K562 (cell line): ENCODE results near the gene KRTAP2-3. TPM values are rescaled to one million over a fixed set of nuclear protein-coding genes. Genes with fewer than 3 reads are reported as not detected.

Experiments
- ATAC-seq: fragments of 200-7000 bp; cut with Tn5 transposase; 3 replicates; pipeline ENCODE4 v1.9.1; 2020; ENCODE audit warnings: moderate library complexity
- BruUV-seq: library from RNA; stranded (reverse); fragments of 400-500 nt; replicated peaks from 2 replicates; lab custom pipeline; 2021; lab: Mats Ljungman, UMichigan
- CTCF ChIA-PET: fragments of 300-600 bp; formaldehyde crosslinking; extraction: SDS; loops from one replicate; lab custom pipeline; 2021; ENCODE audit warnings: low intra/inter-chr PET ratio; lab: Yijun Ruan, JAX
- POLR2A ChIA-PET: fragments of 300-600, 350-650 bp; sonication (Branson Sonifier 250); formaldehyde crosslinking; extraction: SDS; loops from one replicate; lab custom pipeline; 2021; ENCODE audit warnings: antibody characterized with exemption, inconsistent platforms; lab: Yijun Ruan, JAX
- DNase-seq, 4 experiments: peaks; one replicate each; pipeline versions ENCODE4 v3.0.0 to v3.0.0-alpha.2; 2011 to 2018; ENCODE audit warnings: low spot score in 3 of 4, mixed read lengths in 3 of 4; ENCODE audit errors: extremely low read depth in 1 of 4
- FAIRE-seq: peaks from 2 replicates; lab custom pipeline; 2011; peaks lifted over from hg19 to GRCh38; lab: Jason Lieb, UNC
- H2AFZ ChIP-seq: 2 replicates; pipeline ENCODE4 v1.6.0; 2011; ENCODE audit warnings: low read depth, low read length, control low read depth, inconsistent platforms
- H3K27ac ChIP-seq: fragments of 200-600 bp; 3 replicates; pipeline ENCODE4 v1.8.0; 2011; ENCODE audit warnings: low read depth, mild to moderate bottlenecking, control low read depth, inconsistent platforms, low read length, moderate library complexity, mixed read lengths; ENCODE audit errors: extremely low read depth
- H3K27me3 ChIP-seq, 2 experiments: fragments of 300-600 bp in 1 of 2; 2 replicates in 1 of 2; 3 replicates in 1 of 2; pipeline versions ENCODE4 v1.6.0 to v1.8.0; 2011; ENCODE audit warnings: inconsistent platforms in 2 of 2, low read length in 2 of 2, mild to moderate bottlenecking in 1 of 2, mixed read lengths in 1 of 2, moderate library complexity in 1 of 2; ENCODE audit not compliant: control insufficient read depth in 2 of 2, insufficient read depth in 2 of 2
- H3K36me3 ChIP-seq: fragments of 300-600 bp; 3 replicates; pipeline ENCODE4 v1.8.0; 2011; ENCODE audit warnings: mild to moderate bottlenecking, low read length, inconsistent platforms; ENCODE audit not compliant: control insufficient read depth, insufficient read depth
- H3K4me1 ChIP-seq, 2 experiments: fragments of 200-600 bp in 1 of 2; replicated peaks in 1 of 2; 2 replicates in 1 of 2; 3 replicates in 1 of 2; pipeline versions ENCODE4 v1.5.1 to v1.8.0; 2011; ENCODE audit warnings: inconsistent platforms in 2 of 2, low read length in 2 of 2, mild to moderate bottlenecking in 1 of 2, mixed read lengths in 1 of 2, moderate library complexity in 1 of 2; ENCODE audit not compliant: control insufficient read depth in 2 of 2, insufficient read depth in 2 of 2
- H3K4me2 ChIP-seq: 2 replicates; pipeline ENCODE4 v1.6.1; 2011; ENCODE audit warnings: low read length, control low read depth, inconsistent platforms, mixed read lengths; ENCODE audit not compliant: insufficient read depth
- H3K4me3 ChIP-seq: fragments of 200-600 bp; sonication (generic), shearing (Covaris generic); 2 replicates; pipeline ENCODE4 v1.5.1; 2016; ENCODE audit warnings: control low read depth, inconsistent platforms
- H3K79me2 ChIP-seq: fragments of 200-600 bp; 3 replicates; pipeline ENCODE4 v1.8.0; 2011; ENCODE audit warnings: low read length, inconsistent platforms; ENCODE audit not compliant: control insufficient read depth, insufficient read depth
- H3K9ac ChIP-seq, 2 experiments: 2 replicates each; pipeline versions ENCODE4 v1.6.0 to v1.6.1; 2011; ENCODE audit warnings: low read depth in 2 of 2, low read length in 2 of 2, control low read depth in 1 of 2, inconsistent platforms in 1 of 2, mild to moderate bottlenecking in 1 of 2, mixed read lengths in 1 of 2; ENCODE audit not compliant: insufficient read depth in 1 of 2
- H3K9me1 ChIP-seq: one replicate; pipeline ENCODE4 v1.6.0; 2011; ENCODE audit warnings: inconsistent platforms, mild to moderate bottlenecking, low read length, moderate library complexity; ENCODE audit not compliant: control insufficient read depth, insufficient read depth
- H3K9me3 ChIP-seq: replicated peaks from 2 replicates; pipeline ENCODE4 v1.5.1; 2011; ENCODE audit warnings: low read depth, low read length, inconsistent platforms; ENCODE audit not compliant: control insufficient read depth, insufficient read depth
- H4K20me1 ChIP-seq: replicated peaks from 2 replicates; pipeline ENCODE4 v1.6.1; 2011; ENCODE audit warnings: low read length, inconsistent platforms, mixed read lengths; ENCODE audit not compliant: control insufficient read depth, insufficient read depth
- EWSR1 ChIP-seq: fragments of 450-650 bp; IDR thresholded peaks from 2 replicates; pipeline ENCODE4 v1.6.1; 2018; ENCODE audit warnings: borderline replicate concordance, mild to moderate bottlenecking, low read depth, moderate library complexity; ENCODE audit not compliant: partially characterized antibody
- GABPA ChIP-seq: fragments of 200-800 bp; sonication (Bioruptor generic); conservative IDR thresholded peaks from 2 replicates; pipeline ENCODE4 v1.6.1; 2016; ENCODE audit warnings: low read depth, missing genetic modification characterization, missing compliant biosample characterization
- HDAC8 ChIP-seq: fragments of 450-650 bp; IDR thresholded peaks from 2 replicates; pipeline ENCODE4 v1.6.1; 2016; ENCODE audit warnings: mild to moderate bottlenecking, missing genetic modification characterization, moderate library complexity, missing compliant biosample characterization
- ILK ChIP-seq: fragments of 450-650 bp; IDR thresholded peaks from 2 replicates; pipeline ENCODE4 v1.6.1; 2016; ENCODE audit warnings: missing genetic modification characterization, low read depth, mild to moderate bottlenecking, missing compliant biosample characterization, moderate library complexity, borderline replicate concordance
- MCM2 ChIP-seq: fragments of 450-650 bp; IDR thresholded peaks from 2 replicates; pipeline ENCODE4 v1.6.1; 2017; ENCODE audit warnings: low read depth, mild to moderate bottlenecking
- NONO ChIP-seq, 2 experiments: fragments of 200-400 bp in 1 of 2; fragments of 450-650 bp in 1 of 2; formaldehyde crosslinking in 1 of 2; IDR thresholded peaks; 2 replicates each; pipeline ENCODE4 v1.6.1; 2017; ENCODE audit warnings: low read depth in 2 of 2, mild to moderate bottlenecking in 2 of 2, moderate library complexity in 2 of 2, low read length in 1 of 2
- TEAD2 ChIP-seq: fragments of 450-650 bp; IDR thresholded peaks from 2 replicates; pipeline ENCODE4 v1.6.1; 2016; ENCODE audit warnings: missing genetic modification characterization, control low read depth, missing compliant biosample characterization
- XRCC5 ChIP-seq: fragments of 200-400 bp; formaldehyde crosslinking; IDR thresholded peaks from 2 replicates; pipeline ENCODE4 v1.6.1; 2017; ENCODE audit warnings: low read depth, mild to moderate bottlenecking, low read length
- ZNF253 ChIP-seq: fragments of 250-450 bp; sonication (Bioruptor Pico); conservative IDR thresholded peaks from 2 replicates; pipeline ENCODE4 v1.6.1; 2021; ENCODE audit warnings: mild to moderate bottlenecking
- ZNF263 ChIP-seq: sonication (generic); formaldehyde crosslinking; IDR thresholded peaks from 2 replicates; pipeline ENCODE4 v1.8.0; 2022; ENCODE audit warnings: mild to moderate bottlenecking, missing genetic modification reagents, borderline replicate concordance
- ZNF583 ChIP-seq: fragments of 250-450 bp; sonication (Bioruptor Pico); IDR thresholded peaks from 2 replicates; pipeline ENCODE4 v1.4.0; 2020
- WGBS: fragments of 100-300 bp; shearing (Covaris generic); methylation state at CpG from one replicate; pipeline ENCODE4 v1.1.6; 2016; ENCODE audit warnings: low coverage, mixed read lengths; ENCODE audit not compliant: insufficient coverage; ENCODE audit errors: missing lambda C conversion rate; 5-methylcytosine and 5-hydroxymethylcytosine counted together
- in situ Hi-C: fragments of 300-500 bp; cut with MboI; formaldehyde crosslinking; loops from 4 replicates; pipeline ENCODE4 v1.15.0; 2018; ENCODE audit warnings: inconsistent platforms, mixed read lengths
- intact Hi-C: fragments of 100-400 bp; cut with micrococcal nuclease; formaldehyde crosslinking; loops from 2 replicates; pipeline ENCODE4 v1.14.2; 2022
- polyA plus RNA-seq, 8 experiments: library from polyadenylated mRNA; depleted of rRNA in 4 of 8; stranded (reverse) in 5 of 8; unstranded in 3 of 8; fragments of >200 nt; fragmentation: Nextera tagmentation in 2 of 8; fragmentation: Illumina TruSeq in 1 of 8; extraction: Ambion mirVana in 2 of 8; extraction: Trizol in 1 of 8; gene quantifications; 2 replicates each; pipeline versions ENCODE4 v1.2.1 to v1.2.3, GENCODE V29; 2011 to 2014; ENCODE audit warnings: inconsistent platforms in 1 of 8, missing spikeins in 1 of 8
- total RNA-seq, 7 experiments: library from RNA; depleted of rRNA in 6 of 7; stranded (reverse); fragments of >200 nt in 6 of 7; fragmentation: Illumina TruSeq in 2 of 7; extraction: Trizol in 2 of 7; gene quantifications; 2 replicates each; pipeline versions ENCODE4 v1.2.1 to v1.2.3, GENCODE V29; 2011 to 2021; ENCODE audit warnings: low replicate concordance in 1 of 7
- TF ChIP-seq, protein P1 (sequence below): fragments of 450-650 bp; IDR thresholded peaks from 2 replicates; pipeline ENCODE4 v1.6.1; 2016; ENCODE audit warnings: missing biosample characterization, missing genetic modification characterization
- TF ChIP-seq, protein P2 (sequence below): fragments of 250-450 bp; sonication (Bioruptor Pico); IDR thresholded peaks from 2 replicates; pipeline ENCODE4 v1.8.0; 2022; ENCODE audit warnings: moderate library complexity, mild to moderate bottlenecking, inconsistent platforms

The KRTAP2-3 gene
- total and polyA plus RNA-seq, 9 of the 15 experiments (the other 6 are each of a cell fraction or from before 2014, with no cell fraction given), result not detected

DNA sequence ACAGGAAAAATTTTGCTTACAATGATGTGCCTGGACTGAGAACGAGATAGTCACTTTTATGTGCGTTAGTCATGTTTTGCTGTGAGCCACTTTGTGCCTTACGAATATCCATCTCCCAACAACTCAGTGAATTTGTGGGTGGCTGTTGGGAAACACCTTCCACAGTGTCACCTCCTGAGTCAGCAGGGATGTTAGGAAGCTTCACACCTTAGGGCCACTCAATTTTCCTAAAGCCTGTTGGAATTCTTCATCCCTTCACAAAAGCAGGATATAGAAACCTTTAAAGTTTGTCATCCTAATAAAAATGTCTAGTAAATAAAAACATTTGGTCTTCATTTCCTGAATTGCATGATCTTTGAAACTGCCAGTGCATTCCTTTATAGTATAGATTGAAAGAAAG is 46.7 kb downstream of the KRTAP2-3 start:
- H3K9me1 ChIP-seq, result no peaks in the 10 kb centered on the region
- ChIA-PET CTCF (no interaction called here), POLR2A (no interaction called here)
- in situ Hi-C loops (no loop called here), intact Hi-C loops (no loop called here)
- H3K4me1 ChIP-seq, result no peaks in the 10 kb centered on the region
- FAIRE-seq, result no peak
- TF ChIP-seq MCM2, result no peak
- TF ChIP-seq XRCC5, result no peak
- TF ChIP-seq ILK, result no peak
- no peak for TF ChIP-seq NONO (IDR thresholded peaks at IDR 0.05; ENCODE audit: low read depth in 2 of 2, low read length in 1 of 2)
- H3K9me3 ChIP-seq, result no peaks in the 10 kb centered on the region
- no peak overlapping the region for H3K4me3 ChIP-seq
- H3K36me3 ChIP-seq, result no peaks in the 10 kb centered on the region
- 6% methylated on average over 3 of the region's 3 CpGs for WGBS
- no peaks in the 10 kb centered on the region for H4K20me1 ChIP-seq
- H2AFZ ChIP-seq, result no peak overlapping the region
- H3K79me2 ChIP-seq, result no peaks in the 10 kb centered on the region
- no peak for ATAC-seq
- no TSS peak for BruUV-seq
- H3K27ac ChIP-seq, result no peak overlapping the region
- H3K27me3 ChIP-seq, result peaks cover 0 to 6% of the 10 kb centered on the region in 2 experiments; a peak in 3 of 5 replicates
- DNase-seq, result no peak
- H3K9ac ChIP-seq, result no peak overlapping the region
- no peak overlapping the region for H3K4me2 ChIP-seq

DNA sequence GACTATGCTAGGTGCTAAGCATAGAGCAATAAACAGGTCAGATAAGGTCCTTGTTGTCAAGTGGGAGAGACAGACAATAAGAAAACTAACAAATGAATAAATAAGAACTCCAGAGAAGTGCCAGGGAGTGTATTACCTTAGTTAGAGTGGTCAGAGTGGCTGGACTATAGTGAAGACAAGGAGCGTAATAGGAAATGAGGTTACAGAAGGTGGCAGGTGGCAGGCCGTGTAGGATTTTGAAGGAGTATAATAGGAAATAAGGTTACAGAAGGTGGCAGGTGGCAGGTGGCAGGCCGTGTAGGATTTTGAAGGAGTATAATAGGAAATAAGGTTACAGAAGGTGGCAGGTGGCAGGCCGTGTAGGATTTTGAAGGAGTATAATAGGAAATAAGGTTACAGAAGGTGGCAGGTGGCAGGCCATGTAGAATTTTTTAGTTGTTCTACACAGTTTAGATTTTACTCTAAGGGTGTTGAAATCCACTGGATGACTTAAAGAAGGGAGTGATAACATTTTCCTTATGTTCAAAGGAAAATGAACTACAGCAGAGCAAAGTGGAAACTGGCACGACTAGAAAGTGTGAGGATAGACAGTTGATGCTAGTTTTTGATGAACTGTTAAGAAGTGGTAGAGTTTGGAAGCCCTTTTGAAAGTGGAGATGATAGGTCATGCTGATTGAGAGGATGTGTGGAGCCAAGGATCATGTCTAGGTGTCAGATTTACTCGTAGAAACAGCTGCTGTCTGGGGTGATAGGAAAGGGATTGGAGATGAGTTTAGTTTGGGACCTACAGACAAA is 47.4 kb downstream of the KRTAP2-3 start:
- CTCF ChIA-PET, result no interaction called here
- WGBS, result under 1% methylated on average over 6 of the region's 6 CpGs
- BruUV-seq, result no TSS peak

More for the DNA sequence above, 47.4 kb downstream of the KRTAP2-3 start:
- H3K4me1 ChIP-seq, result no peaks in the 10 kb centered on the region
- in situ Hi-C loops (no loop called here), intact Hi-C loops (no loop called here)
- H3K9me3 ChIP-seq, result no peaks in the 10 kb centered on the region
- FAIRE-seq (no peak), ATAC-seq (no peak), DNase-seq (no peak)
- POLR2A ChIA-PET, result no interaction called here
- H3K27ac ChIP-seq, result no peak overlapping the region
- H3K4me3 ChIP-seq, result no peak overlapping the region
- H3K4me2 ChIP-seq, result no peak overlapping the region
- H3K79me2 ChIP-seq, result no peaks in the 10 kb centered on the region
- H3K36me3 ChIP-seq, result no peaks in the 10 kb centered on the region
- no peak for TF ChIP-seq ZNF583 (CRISPR knock-in tag)
- TF ChIP-seq, protein P1, sequence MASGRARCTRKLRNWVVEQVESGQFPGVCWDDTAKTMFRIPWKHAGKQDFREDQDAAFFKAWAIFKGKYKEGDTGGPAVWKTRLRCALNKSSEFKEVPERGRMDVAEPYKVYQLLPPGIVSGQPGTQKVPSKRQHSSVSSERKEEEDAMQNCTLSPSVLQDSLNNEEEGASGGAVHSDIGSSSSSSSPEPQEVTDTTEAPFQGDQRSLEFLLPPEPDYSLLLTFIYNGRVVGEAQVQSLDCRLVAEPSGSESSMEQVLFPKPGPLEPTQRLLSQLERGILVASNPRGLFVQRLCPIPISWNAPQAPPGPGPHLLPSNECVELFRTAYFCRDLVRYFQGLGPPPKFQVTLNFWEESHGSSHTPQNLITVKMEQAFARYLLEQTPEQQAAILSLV (tag), result no peak
- TF ChIP-seq ZNF253, result no peak
- TF ChIP-seq GABPA, result no peak
- TF ChIP-seq TEAD2, result no peak
- TF ChIP-seq ZNF263, result no peak
- no peak for TF ChIP-seq NONO (IDR thresholded peaks at IDR 0.05; ENCODE audit: low read depth in 2 of 2, low read length in 1 of 2)
- TF ChIP-seq, protein P2, sequence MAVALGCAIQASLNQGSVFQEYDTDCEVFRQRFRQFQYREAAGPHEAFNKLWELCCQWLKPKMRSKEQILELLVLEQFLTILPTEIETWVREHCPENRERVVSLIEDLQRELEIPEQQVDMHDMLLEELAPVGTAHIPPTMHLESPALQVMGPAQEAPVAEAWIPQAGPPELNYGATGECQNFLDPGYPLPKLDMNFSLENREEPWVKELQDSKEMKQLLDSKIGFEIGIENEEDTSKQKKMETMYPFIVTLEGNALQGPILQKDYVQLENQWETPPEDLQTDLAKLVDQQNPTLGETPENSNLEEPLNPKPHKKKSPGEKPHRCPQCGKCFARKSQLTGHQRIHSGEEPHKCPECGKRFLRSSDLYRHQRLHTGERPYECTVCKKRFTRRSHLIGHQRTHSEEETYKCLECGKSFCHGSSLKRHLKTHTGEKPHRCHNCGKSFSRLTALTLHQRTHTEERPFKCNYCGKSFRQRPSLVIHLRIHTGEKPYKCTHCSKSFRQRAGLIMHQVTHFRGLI (CRISPR knock-in tag), result no peak
- TF ChIP-seq HDAC8 (tag), result no peak
- TF ChIP-seq EWSR1, result no peak
- H2AFZ ChIP-seq, result no peak overlapping the region
- H4K20me1 ChIP-seq, result no peaks in the 10 kb centered on the region
- H3K9me1 ChIP-seq, result no peaks in the 10 kb centered on the region
- peaks cover 0 to 6% of the 10 kb centered on the region in 2 experiments; a peak in 3 of 5 replicates for H3K27me3 ChIP-seq
- no peak overlapping the region for H3K9ac ChIP-seq
